ENCODE data around the gene SF3B4. TPM values are rescaled to one million over a fixed set of nuclear protein-coding genes. Genes with fewer than 3 reads are reported as not detected.

Gene SF3B4
- total and polyA plus RNA-seq, 2 of the 13 experiments (the other 11 are each of a cell fraction or from before 2014, with no cell fraction given), result 13.8 to 14.8 TPM

DNA sequence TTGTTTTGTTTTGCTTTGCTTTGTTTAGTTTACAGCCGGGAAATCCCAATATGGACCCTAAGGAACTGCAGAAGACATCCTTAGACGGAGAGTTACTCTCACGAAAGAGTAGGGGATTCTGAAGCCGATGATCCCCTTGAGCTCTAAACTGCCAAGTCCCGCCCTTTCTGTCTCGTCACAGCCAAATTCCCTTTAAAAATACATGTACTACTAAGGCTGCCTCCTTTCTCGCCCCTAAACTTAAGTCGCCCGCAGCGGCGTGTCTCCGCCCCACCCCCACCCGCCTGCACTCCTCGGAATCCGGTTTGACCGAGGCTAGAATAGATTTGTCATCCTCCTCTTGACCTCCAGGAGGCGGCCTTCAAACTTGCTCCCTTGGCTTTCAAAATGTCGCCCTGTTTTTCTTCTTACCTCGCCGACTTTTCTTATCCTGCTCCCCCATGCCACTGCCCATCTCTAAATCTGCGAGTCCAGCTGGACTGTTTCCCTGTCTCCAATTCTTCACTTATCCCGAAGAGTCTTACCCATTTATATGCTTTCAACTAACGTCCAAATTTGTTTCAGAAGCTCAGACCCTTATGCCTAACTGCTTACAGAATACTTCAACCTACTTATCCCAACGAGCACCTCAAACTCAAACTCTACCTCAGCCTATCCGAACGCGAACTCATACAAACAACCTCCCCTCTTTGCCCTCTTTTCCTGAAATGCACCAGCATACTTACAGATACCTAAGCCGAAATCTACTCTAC, 39.2 kb downstream of the SF3B4 start (continued):
- TF ChIP-seq, protein P1, sequence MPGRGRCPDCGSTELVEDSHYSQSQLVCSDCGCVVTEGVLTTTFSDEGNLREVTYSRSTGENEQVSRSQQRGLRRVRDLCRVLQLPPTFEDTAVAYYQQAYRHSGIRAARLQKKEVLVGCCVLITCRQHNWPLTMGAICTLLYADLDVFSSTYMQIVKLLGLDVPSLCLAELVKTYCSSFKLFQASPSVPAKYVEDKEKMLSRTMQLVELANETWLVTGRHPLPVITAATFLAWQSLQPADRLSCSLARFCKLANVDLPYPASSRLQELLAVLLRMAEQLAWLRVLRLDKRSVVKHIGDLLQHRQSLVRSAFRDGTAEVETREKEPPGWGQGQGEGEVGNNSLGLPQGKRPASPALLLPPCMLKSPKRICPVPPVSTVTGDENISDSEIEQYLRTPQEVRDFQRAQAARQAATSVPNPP (CRISPR knock-in tag; IDR thresholded peaks at IDR 0.05), result 0 out of 2 replicates have a peak, but pooled peaks have one; percentile 29
- TF ChIP-seq, protein P2, sequence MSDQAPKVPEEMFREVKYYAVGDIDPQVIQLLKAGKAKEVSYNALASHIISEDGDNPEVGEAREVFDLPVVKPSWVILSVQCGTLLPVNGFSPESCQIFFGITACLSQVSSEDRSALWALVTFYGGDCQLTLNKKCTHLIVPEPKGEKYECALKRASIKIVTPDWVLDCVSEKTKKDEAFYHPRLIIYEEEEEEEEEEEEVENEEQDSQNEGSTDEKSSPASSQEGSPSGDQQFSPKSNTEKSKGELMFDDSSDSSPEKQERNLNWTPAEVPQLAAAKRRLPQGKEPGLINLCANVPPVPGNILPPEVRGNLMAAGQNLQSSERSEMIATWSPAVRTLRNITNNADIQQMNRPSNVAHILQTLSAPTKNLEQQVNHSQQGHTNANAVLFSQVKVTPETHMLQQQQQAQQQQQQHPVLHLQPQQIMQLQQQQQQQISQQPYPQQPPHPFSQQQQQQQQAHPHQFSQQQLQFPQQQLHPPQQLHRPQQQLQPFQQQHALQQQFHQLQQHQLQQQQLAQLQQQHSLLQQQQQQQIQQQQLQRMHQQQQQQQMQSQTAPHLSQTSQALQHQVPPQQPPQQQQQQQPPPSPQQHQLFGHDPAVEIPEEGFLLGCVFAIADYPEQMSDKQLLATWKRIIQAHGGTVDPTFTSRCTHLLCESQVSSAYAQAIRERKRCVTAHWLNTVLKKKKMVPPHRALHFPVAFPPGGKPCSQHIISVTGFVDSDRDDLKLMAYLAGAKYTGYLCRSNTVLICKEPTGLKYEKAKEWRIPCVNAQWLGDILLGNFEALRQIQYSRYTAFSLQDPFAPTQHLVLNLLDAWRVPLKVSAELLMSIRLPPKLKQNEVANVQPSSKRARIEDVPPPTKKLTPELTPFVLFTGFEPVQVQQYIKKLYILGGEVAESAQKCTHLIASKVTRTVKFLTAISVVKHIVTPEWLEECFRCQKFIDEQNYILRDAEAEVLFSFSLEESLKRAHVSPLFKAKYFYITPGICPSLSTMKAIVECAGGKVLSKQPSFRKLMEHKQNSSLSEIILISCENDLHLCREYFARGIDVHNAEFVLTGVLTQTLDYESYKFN (CRISPR knock-in tag; conservative IDR thresholded peaks at IDR 0.05), result no peak
- TF ChIP-seq ZNF382 (CRISPR knock-in tag; IDR thresholded peaks at IDR 0.05; ENCODE audit: borderline replicate concordance), result no peak
- peak; percentile 9; the same call in 1 of the 2 replicates for TF ChIP-seq SALL1 (CRISPR knock-in tag; IDR thresholded peaks at IDR 0.05)
- no peak for TF ChIP-seq RXRA (CRISPR knock-in tag; IDR thresholded peaks at IDR 0.05)
- no peak for TF ChIP-seq RARG (CRISPR knock-in tag; IDR thresholded peaks at IDR 0.05; ENCODE audit: low read depth)
- peak; percentile 65 for TF ChIP-seq SMC3 (IDR thresholded peaks at IDR 0.05; ENCODE audit: low read length)
- no peak for TF ChIP-seq CBX2 (IDR thresholded peaks at IDR 0.05; ENCODE audit: low read depth, low read length)
- TF ChIP-seq CBX2 (CRISPR knock-in tag; IDR thresholded peaks at IDR 0.05; ENCODE audit: low read depth), result no peak
- peak; percentile 80 for TF ChIP-seq RBM22 (optimal IDR thresholded peaks at IDR 0.05; ENCODE audit: low read length)
- TF ChIP-seq TEAD3 (CRISPR knock-in tag; optimal IDR thresholded peaks at IDR 0.05; ENCODE audit: borderline replicate concordance), result peak; percentile 43
- TF ChIP-seq TSC22D2 (CRISPR knock-in tag; IDR thresholded peaks at IDR 0.05; ENCODE audit: borderline replicate concordance), result no peak
- no peak for TF ChIP-seq ZNF660 (CRISPR knock-in tag; IDR thresholded peaks at IDR 0.05; ENCODE audit: borderline replicate concordance, low read depth)
- TF ChIP-seq BRD4 (CRISPR knock-in tag; IDR thresholded peaks at IDR 0.05), result 0 out of 2 replicates have a peak, but pooled peaks have one; percentile 42
- no peak for TF ChIP-seq ZFP36L1 (CRISPR knock-in tag; IDR thresholded peaks at IDR 0.05)
- TF ChIP-seq ZNF780A (CRISPR knock-in tag; IDR thresholded peaks at IDR 0.05), result no peak
- TF ChIP-seq, protein P3, sequence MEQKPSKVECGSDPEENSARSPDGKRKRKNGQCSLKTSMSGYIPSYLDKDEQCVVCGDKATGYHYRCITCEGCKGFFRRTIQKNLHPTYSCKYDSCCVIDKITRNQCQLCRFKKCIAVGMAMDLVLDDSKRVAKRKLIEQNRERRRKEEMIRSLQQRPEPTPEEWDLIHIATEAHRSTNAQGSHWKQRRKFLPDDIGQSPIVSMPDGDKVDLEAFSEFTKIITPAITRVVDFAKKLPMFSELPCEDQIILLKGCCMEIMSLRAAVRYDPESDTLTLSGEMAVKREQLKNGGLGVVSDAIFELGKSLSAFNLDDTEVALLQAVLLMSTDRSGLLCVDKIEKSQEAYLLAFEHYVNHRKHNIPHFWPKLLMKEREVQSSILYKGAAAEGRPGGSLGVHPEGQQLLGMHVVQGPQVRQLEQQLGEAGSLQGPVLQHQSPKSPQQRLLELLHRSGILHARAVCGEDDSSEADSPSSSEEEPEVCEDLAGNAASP (CRISPR knock-in tag; IDR thresholded peaks at IDR 0.05; ENCODE audit: borderline replicate concordance), result peak; percentile 19; the same call in 1 of the 2 replicates
- TF ChIP-seq, protein P4, sequence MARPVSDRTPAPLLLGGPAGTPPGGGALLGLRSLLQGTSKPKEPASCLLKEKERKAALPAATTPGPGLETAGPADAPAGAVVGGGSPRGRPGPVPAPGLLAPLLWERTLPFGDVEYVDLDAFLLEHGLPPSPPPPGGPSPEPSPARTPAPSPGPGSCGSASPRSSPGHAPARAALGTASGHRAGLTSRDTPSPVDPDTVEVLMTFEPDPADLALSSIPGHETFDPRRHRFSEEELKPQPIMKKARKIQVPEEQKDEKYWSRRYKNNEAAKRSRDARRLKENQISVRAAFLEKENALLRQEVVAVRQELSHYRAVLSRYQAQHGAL (CRISPR knock-in tag; IDR thresholded peaks at IDR 0.05; ENCODE audit: not compliant biosample characterization), result peak; percentile 34
- TF ChIP-seq SOX5 (CRISPR knock-in tag; IDR thresholded peaks at IDR 0.05; ENCODE audit: borderline replicate concordance), result no peak
- TF ChIP-seq TBX3 (IDR thresholded peaks at IDR 0.05; ENCODE audit: borderline replicate concordance), result no peak
- 0 out of 2 replicates have a peak, but pooled peaks have one; percentile 34 for TF ChIP-seq ZNF232 (CRISPR knock-in tag; IDR thresholded peaks at IDR 0.05; ENCODE audit: borderline replicate concordance)
- peak; percentile 49; the same call in 1 of the 2 replicates for TF ChIP-seq ISL2 (CRISPR knock-in tag; IDR thresholded peaks at IDR 0.05)
- TF ChIP-seq HOXA7 (CRISPR knock-in tag; IDR thresholded peaks at IDR 0.05), result no peak
- peak; percentile 38; the same call in 1 of the 2 replicates for TF ChIP-seq SNAPC2 (CRISPR knock-in tag; IDR thresholded peaks at IDR 0.05)

All from HepG2 (cell line).